ENCODE results near the gene UCN. TPM values are rescaled to one million over a fixed set of nuclear protein-coding genes. Genes with fewer than 3 reads are reported as not detected.

UCN gene
- total and polyA plus RNA-seq, 2 of the 4 experiments (the other 2 are of a cell fraction), result 0.22 TPM; not detected in 1

DNA sequence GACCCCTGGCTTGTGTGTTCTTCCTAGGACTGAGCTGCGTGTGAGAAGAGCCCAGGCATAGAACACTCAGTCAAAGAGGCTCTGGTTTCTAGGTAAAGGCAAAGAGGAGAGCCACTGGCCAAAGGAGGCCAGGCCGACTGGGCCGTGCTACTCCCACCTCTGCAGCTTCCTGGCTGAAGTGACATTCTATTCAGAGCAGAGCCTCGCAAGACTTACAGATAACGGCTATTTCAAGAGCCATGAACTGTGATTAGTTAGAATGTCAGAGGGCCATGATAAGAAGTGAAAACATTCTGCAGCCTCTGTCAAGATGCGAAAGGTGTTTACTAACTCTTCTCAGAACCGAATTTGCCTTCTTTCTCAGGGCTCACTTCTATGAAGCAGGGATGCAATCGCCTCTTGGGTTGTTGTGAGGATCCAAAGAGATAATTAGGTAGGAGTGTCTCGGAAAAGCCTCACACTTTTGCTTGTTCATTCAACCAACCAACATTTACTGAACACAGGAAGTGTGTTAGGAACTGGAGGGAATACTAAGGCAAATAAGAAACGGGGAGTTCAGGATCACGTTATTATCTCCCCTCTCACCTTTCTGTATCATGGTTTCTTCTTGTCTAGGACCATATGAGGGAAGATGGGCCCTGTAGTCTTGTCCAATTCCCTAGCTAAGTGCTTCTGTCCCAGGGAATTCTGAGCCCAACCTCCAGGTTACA is 36.5 kb downstream of the UCN start:
- Histone ChIP-seq H3K9ac (ENCODE audit: low read depth, low read length) (no peak overlapping the region), H3K23ac (ENCODE audit: low read depth, low read length) (no peak overlapping the region), H4K91ac (ENCODE audit: insufficient read depth, low read depth, low read length) (no peak overlapping the region), H4K20me1 (ENCODE audit: insufficient read depth, low read length) (no peaks in the 10 kb centered on the region), H2AFZ (replicated peaks; ENCODE audit: low read length, poor library complexity) (no peak overlapping the region), H3K9me3 (ENCODE audit: control insufficient read depth, insufficient read depth, low read length) (no peaks in the 10 kb centered on the region), H3K18ac (ENCODE audit: low read depth, low read length) (no peak overlapping the region), H3K4me3 (ENCODE audit: insufficient read depth, low read depth, low read length) (no peak overlapping the region), H3K14ac (replicated peaks; ENCODE audit: low read depth, low read length) (no peak overlapping the region), H2AK5ac (ENCODE audit: low read depth, low read length) (no peak overlapping the region), H3K27me3 (ENCODE audit: control insufficient read depth, insufficient read depth, low read length) (peaks cover 48% of the 10 kb centered on the region), H3K4me1 (ENCODE audit: control insufficient read depth, insufficient read depth, low read length) (no peaks in the 10 kb centered on the region), H3K4me2 (ENCODE audit: low read depth, low read length) (no peak overlapping the region), H3K9me1 (ENCODE audit: insufficient read depth, low read length) (no peaks in the 10 kb centered on the region), H3K36me3 (ENCODE audit: control insufficient read depth, insufficient read depth, low read length) (no peaks in the 10 kb centered on the region), H3K56ac (ENCODE audit: extremely low read depth, insufficient read depth, low read length) (no peak overlapping the region), H3K4ac (ENCODE audit: low read depth, low read length) (no peak overlapping the region), H4K5ac (ENCODE audit: low read depth, low read length) (no peak overlapping the region), H2AK9ac (replicated peaks; ENCODE audit: low read depth, low read length, poor library complexity) (no peak overlapping the region), H2BK5ac (ENCODE audit: low read depth, low read length, poor library complexity, severe bottlenecking) (no peak overlapping the region), H3K79me1 (ENCODE audit: low read depth in 1 of 2, low read length in 2 of 2) (no peaks in the 10 kb centered on the region), H4K8ac (ENCODE audit: low read depth in 2 of 2, low read length in 2 of 2) (no peak overlapping the region), H3K27ac (ENCODE audit: insufficient read depth, low read length) (no peak overlapping the region), H2BK120ac (ENCODE audit: low read depth, low read length) (no peak overlapping the region), H2BK20ac (ENCODE audit: low read depth, low read length) (no peak overlapping the region), H2BK15ac (ENCODE audit: low read depth, low read length) (no peak overlapping the region)
- intact Hi-C loops (cut with micrococcal nuclease), result no loop called here
- BruUV-seq (replicated peaks), result no TSS peak
- POLR2A ChIA-PET (ENCODE audit: unreplicated experiment), result interaction anchor here (0.6 kb wide), 1 partner anchor 206 kb away, joined by 3 read pairs; no protein-coding TSS in a partner anchor
- ATAC-seq (ENCODE audit: low read depth), result no peak
- DNase-seq, result no peak
- whole genome bisulfite sequencing, 2 experiments (ENCODE audit: extremely low coverage in 2 of 2, insufficient read length in 1 of 2), result no CpG with 5 or more reads among the region's 11 CpGs
- no peak for TF ChIP-seq CHD1 (IDR thresholded peaks at IDR 0.05; ENCODE audit: low read depth, low read length)
- no peak for TF ChIP-seq POLR2A (IDR thresholded peaks at IDR 0.05; ENCODE audit: low read depth, low read length)
- TF ChIP-seq NFE2L2 (IDR thresholded peaks at IDR 0.05; ENCODE audit: low read depth, low read length), result no peak
- TF ChIP-seq CEBPB (IDR thresholded peaks at IDR 0.05; ENCODE audit: low read depth, low read length), result no peak
- TF ChIP-seq RCOR1 (IDR thresholded peaks at IDR 0.05; ENCODE audit: insufficient replicate concordance, low read length), result no peak
- TF ChIP-seq MXI1 (IDR thresholded peaks at IDR 0.05; ENCODE audit: borderline replicate concordance, low read depth, low read length), result no peak
- TF ChIP-seq, protein P1, sequence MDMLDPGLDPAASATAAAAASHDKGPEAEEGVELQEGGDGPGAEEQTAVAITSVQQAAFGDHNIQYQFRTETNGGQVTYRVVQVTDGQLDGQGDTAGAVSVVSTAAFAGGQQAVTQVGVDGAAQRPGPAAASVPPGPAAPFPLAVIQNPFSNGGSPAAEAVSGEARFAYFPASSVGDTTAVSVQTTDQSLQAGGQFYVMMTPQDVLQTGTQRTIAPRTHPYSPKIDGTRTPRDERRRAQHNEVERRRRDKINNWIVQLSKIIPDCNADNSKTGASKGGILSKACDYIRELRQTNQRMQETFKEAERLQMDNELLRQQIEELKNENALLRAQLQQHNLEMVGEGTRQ (IDR thresholded peaks at IDR 0.05; ENCODE audit: low read depth, low read length), result no peak
- TF ChIP-seq FOS (IDR thresholded peaks at IDR 0.05; ENCODE audit: low read depth, low read length), result no peak
- TF ChIP-seq RAD21 (IDR thresholded peaks at IDR 0.05; ENCODE audit: low read length), result no peak
- TF ChIP-seq, protein P2, sequence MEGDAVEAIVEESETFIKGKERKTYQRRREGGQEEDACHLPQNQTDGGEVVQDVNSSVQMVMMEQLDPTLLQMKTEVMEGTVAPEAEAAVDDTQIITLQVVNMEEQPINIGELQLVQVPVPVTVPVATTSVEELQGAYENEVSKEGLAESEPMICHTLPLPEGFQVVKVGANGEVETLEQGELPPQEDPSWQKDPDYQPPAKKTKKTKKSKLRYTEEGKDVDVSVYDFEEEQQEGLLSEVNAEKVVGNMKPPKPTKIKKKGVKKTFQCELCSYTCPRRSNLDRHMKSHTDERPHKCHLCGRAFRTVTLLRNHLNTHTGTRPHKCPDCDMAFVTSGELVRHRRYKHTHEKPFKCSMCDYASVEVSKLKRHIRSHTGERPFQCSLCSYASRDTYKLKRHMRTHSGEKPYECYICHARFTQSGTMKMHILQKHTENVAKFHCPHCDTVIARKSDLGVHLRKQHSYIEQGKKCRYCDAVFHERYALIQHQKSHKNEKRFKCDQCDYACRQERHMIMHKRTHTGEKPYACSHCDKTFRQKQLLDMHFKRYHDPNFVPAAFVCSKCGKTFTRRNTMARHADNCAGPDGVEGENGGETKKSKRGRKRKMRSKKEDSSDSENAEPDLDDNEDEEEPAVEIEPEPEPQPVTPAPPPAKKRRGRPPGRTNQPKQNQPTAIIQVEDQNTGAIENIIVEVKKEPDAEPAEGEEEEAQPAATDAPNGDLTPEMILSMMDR (conservative IDR thresholded peaks at IDR 0.05; ENCODE audit: low read depth, low read length), result no peak
- no peak for TF ChIP-seq MAZ (IDR thresholded peaks at IDR 0.05; ENCODE audit: borderline replicate concordance, low read depth, low read length)
- TF ChIP-seq SMC3 (IDR thresholded peaks at IDR 0.05; ENCODE audit: low read depth, low read length), result no peak
- no peak for TF ChIP-seq RFX5 (IDR thresholded peaks at IDR 0.05; ENCODE audit: low read depth, low read length)
- no peak for TF ChIP-seq BHLHE40 (IDR thresholded peaks at IDR 0.05; ENCODE audit: low read depth, low read length)
- dilution Hi-C loops (cut with HindIII; ENCODE audit: low sequenced_read_pairs, unreplicated experiment), result no loop called here
- in situ Hi-C loops (cut with MboI; ENCODE audit: low sequenced_read_pairs), result no loop called here
- CTCF ChIA-PET, result interaction anchor here (2.0 kb wide), 1 partner anchor 9 kb away, joined by 8 read pairs; no protein-coding TSS in a partner anchor

Data from IMR-90 (cell line).